Neural crest cell (in vitro differentiated cells): ENCODE data around the gene TMC6. TPM values are rescaled to one million over a fixed set of nuclear protein-coding genes. Genes with fewer than 3 reads are reported as not detected.
A peak's percentile ranks its signal among the peaks of the same experiment; 100 is the strongest.

Experiments
- DNase-seq: peaks from one replicate; pipeline ENCODE4 v3.0.0; 2021; ENCODE audit warnings: low read depth, mixed read lengths, low spot score
- H3K27ac Mint-ChIP-seq: one replicate; pipeline ENCODE4 v1.8.0; 2021; ENCODE audit warnings: mild to moderate bottlenecking, mixed read lengths; ENCODE audit not compliant: unreplicated experiment
- H3K27me3 Mint-ChIP-seq: 2 replicates; pipeline ENCODE4 v1.8.0; 2021; ENCODE audit warnings: low read depth, mild to moderate bottlenecking, mixed read lengths
- H3K36me3 Mint-ChIP-seq: 2 replicates; pipeline ENCODE4 v1.8.0; 2021; ENCODE audit warnings: low read depth, mild to moderate bottlenecking, mixed read lengths
- H3K4me1 Mint-ChIP-seq: 2 replicates; pipeline ENCODE4 v1.8.0; 2021; ENCODE audit warnings: mixed read lengths
- H3K4me3 Mint-ChIP-seq: one replicate; pipeline ENCODE4 v1.8.0; 2021; ENCODE audit warnings: mild to moderate bottlenecking, mixed read lengths
- H3K9me3 Mint-ChIP-seq: 2 replicates; pipeline ENCODE4 v1.8.0; 2021; ENCODE audit warnings: mixed read lengths
- CTCF ChIP-seq: fragments of 200-600 bp; sonication (generic); conservative IDR thresholded peaks from 2 replicates; pipeline ENCODE4 v1.5.0; 2021; ENCODE audit warnings: antibody characterized with exemption, mild to moderate bottlenecking
- total RNA-seq: library from RNA; stranded (reverse); gene quantifications from 2 replicates; pipeline ENCODE4 v1.2.1, GENCODE V29; 2021

TMC6 gene
- total RNA-seq, 1 donor from 2014 or later, result 86.0 TPM

- Mint-ChIP-seq H3K9me3 (no peaks in the 10 kb centered on the region), H3K4me1 (peaks cover 19% of the 10 kb centered on the region), H3K27me3 (peaks cover 5% of the 10 kb centered on the region), H3K36me3 (peaks cover 4% of the 10 kb centered on the region), H3K27ac (no peak overlapping the region), H3K4me3 (no peak overlapping the region)
- no peak for DNase-seq
- no peak for TF ChIP-seq CTCF
Observed at GRCh38 chr17:78111727-78112517, 16.6 kb downstream of the TMC6 start.

- Mint-ChIP-seq H3K36me3 (peaks cover 5% of the 10 kb centered on the region), H3K27ac (no peak overlapping the region), H3K9me3 (no peaks in the 10 kb centered on the region), H3K27me3 (peaks cover 5% of the 10 kb centered on the region), H3K4me1 (peaks cover 19% of the 10 kb centered on the region), H3K4me3 (peak overlapping the region; percentile 54)
- no peak for TF ChIP-seq CTCF
- no peak for DNase-seq
Observed at GRCh38 chr17:78111016-78111726, 17.4 kb downstream of the TMC6 start.

- H3K27ac Mint-ChIP-seq, result no peak overlapping the region
- H3K4me1 Mint-ChIP-seq, result peaks cover 19% of the 10 kb centered on the region
- TF ChIP-seq CTCF, result no peak
- H3K27me3 Mint-ChIP-seq, result peaks cover 5% of the 10 kb centered on the region
- peaks cover 5% of the 10 kb centered on the region for H3K36me3 Mint-ChIP-seq
- H3K4me3 Mint-ChIP-seq, result peak overlapping the region; percentile 54
- no peaks in the 10 kb centered on the region for H3K9me3 Mint-ChIP-seq
- no peak for DNase-seq
Observed at GRCh38 chr17:78110363-78111015, 18.1 kb downstream of the TMC6 start.

- no peak overlapping the region for H3K27ac Mint-ChIP-seq
- DNase-seq, result no peak
- peaks cover 5% of the 10 kb centered on the region for H3K27me3 Mint-ChIP-seq
- no peak overlapping the region for H3K4me3 Mint-ChIP-seq
- H3K4me1 Mint-ChIP-seq, result peaks cover 19% of the 10 kb centered on the region
- TF ChIP-seq CTCF, result no peak
- H3K9me3 Mint-ChIP-seq, result no peaks in the 10 kb centered on the region
- H3K36me3 Mint-ChIP-seq, result peaks cover 5% of the 10 kb centered on the region
Observed at GRCh38 chr17:78109489-78109761, 19.1 kb downstream of the TMC6 start.

GRCh38 chr17:78108726-78109488 lies 19.6 kb downstream of the TMC6 start:
- no peaks in the 10 kb centered on the region for H3K9me3 Mint-ChIP-seq
- DNase-seq, result no peak
- no peak for TF ChIP-seq CTCF
- peak overlapping the region; percentile 19 for H3K4me3 Mint-ChIP-seq
- H3K27me3 Mint-ChIP-seq, result peaks cover 2% of the 10 kb centered on the region
- peaks cover 6% of the 10 kb centered on the region for H3K36me3 Mint-ChIP-seq
- peaks cover 15% of the 10 kb centered on the region for H3K4me1 Mint-ChIP-seq
- no peak overlapping the region for H3K27ac Mint-ChIP-seq
